Keratinocyte (primary cell): Measurements from ENCODE around the gene AATF.

Experiments
- EZH2 ChIP-seq: IDR thresholded peaks from one replicate; pipeline ENCODE4 v1.6.1; 2012; ENCODE audit warnings: inconsistent platforms, mild to moderate bottlenecking, low read length, moderate library complexity
- TF ChIP-seq, protein P1 (sequence below), 3 experiments: IDR thresholded peaks in 1 of 3; conservative IDR thresholded peaks in 1 of 3; optimal IDR thresholded peaks in 1 of 3; 2 replicates in 2 of 3; 3 replicates in 1 of 3; pipeline versions ENCODE3 to v1.5.1; 2011; ENCODE audit warnings: low read length in 3 of 3, mild to moderate bottlenecking in 3 of 3, moderate library complexity in 2 of 3, control low read depth in 1 of 3, inconsistent platforms in 1 of 3; ENCODE audit not compliant: insufficient read depth in 2 of 3; ENCODE audit errors: extremely low read depth in 1 of 3

DNA sequence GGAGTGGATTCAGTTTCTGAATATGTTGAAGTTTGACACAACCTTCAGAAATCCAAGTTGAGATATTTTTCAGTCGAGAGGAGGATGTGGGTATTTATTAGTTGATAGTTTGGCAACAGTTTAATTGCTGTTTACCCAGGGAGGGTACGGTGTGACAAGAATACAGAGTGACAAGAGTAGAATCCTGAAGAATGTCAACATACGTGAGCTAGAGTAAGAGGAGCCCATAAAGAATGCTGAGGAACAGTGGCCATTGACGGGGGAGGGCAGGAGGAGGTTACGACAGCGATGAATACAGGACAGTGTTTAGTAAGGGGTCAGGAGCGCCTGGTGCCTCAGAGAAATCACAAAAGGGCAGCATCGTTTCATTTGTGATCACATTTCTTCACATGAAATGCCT is 76.5 kb downstream of the AATF start:
- TF ChIP-seq, protein P1, sequence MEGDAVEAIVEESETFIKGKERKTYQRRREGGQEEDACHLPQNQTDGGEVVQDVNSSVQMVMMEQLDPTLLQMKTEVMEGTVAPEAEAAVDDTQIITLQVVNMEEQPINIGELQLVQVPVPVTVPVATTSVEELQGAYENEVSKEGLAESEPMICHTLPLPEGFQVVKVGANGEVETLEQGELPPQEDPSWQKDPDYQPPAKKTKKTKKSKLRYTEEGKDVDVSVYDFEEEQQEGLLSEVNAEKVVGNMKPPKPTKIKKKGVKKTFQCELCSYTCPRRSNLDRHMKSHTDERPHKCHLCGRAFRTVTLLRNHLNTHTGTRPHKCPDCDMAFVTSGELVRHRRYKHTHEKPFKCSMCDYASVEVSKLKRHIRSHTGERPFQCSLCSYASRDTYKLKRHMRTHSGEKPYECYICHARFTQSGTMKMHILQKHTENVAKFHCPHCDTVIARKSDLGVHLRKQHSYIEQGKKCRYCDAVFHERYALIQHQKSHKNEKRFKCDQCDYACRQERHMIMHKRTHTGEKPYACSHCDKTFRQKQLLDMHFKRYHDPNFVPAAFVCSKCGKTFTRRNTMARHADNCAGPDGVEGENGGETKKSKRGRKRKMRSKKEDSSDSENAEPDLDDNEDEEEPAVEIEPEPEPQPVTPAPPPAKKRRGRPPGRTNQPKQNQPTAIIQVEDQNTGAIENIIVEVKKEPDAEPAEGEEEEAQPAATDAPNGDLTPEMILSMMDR (optimal IDR thresholded peaks at IDR 0.05 in 1 of 3, IDR thresholded peaks at IDR 0.05 in 1 of 3, conservative IDR thresholded peaks at IDR 0.05 in 1 of 3; ENCODE audit: extremely low read depth in 1 of 3, insufficient read depth in 2 of 3, low read length in 3 of 3) = no peak
- TF ChIP-seq EZH2 = no peak
